SU-DHL-6 (cell line): Measurements from ENCODE around the gene SEMA5A.

ENCODE experiments used
- H2AFZ ChIP-seq: fragments of 200-600 bp; sonication (generic); 2 replicates; pipeline ENCODE4 v1.6.1; 2014; ENCODE audit warnings: low read depth, mild to moderate bottlenecking, moderate library complexity, mixed read lengths, antibody characterized with exemption, low read length; ENCODE audit not compliant: severe bottlenecking
- H3F3A ChIP-seq: fragments of 200-600 bp; shearing (Covaris generic); 2 replicates; pipeline ENCODE4 v1.6.0; 2016; ENCODE audit warnings: antibody characterized with exemption, mild to moderate bottlenecking; ENCODE audit not compliant: insufficient read depth
- H3K27ac ChIP-seq: fragments of 200-600 bp; sonication (generic); 2 replicates; pipeline ENCODE4 v1.5.1; 2016; ENCODE audit warnings: low read depth, mild to moderate bottlenecking, low read length, moderate library complexity, mixed read lengths
- H3K27me3 ChIP-seq: fragments of 200-600 bp; sonication (generic), shearing (Covaris generic); 2 replicates; pipeline ENCODE4 v1.6.0; 2014; ENCODE audit warnings: mild to moderate bottlenecking, low read length
- H3K36me3 ChIP-seq: fragments of 200-600 bp; sonication (generic); 2 replicates; pipeline ENCODE4 v1.6.1; 2014; ENCODE audit warnings: mild to moderate bottlenecking, low read length, mixed read lengths
- H3K4me2 ChIP-seq: fragments of 300-600, 200-600 bp; shearing (Covaris generic), sonication (generic); 2 replicates; pipeline ENCODE4 v1.6.0; 2014; ENCODE audit warnings: low read length, low read depth, mild to moderate bottlenecking; ENCODE audit not compliant: poor library complexity, severe bottlenecking
- H3K4me3 ChIP-seq: fragments of 200-600 bp; sonication (generic); 2 replicates; pipeline ENCODE4 v1.5.1; 2014; ENCODE audit warnings: antibody characterized with exemption, low read length, mild to moderate bottlenecking, mixed read lengths; ENCODE audit not compliant: insufficient read depth, poor library complexity, severe bottlenecking
- H3K79me2 ChIP-seq: fragments of 200-600 bp; sonication (generic); 2 replicates; pipeline ENCODE4 v1.6.1; 2014; ENCODE audit warnings: mild to moderate bottlenecking, low read length, moderate library complexity; ENCODE audit not compliant: insufficient read depth
- H3K9ac ChIP-seq: fragments of 200-600 bp; sonication (generic); 2 replicates; pipeline ENCODE4 v1.7.0; 2014; ENCODE audit warnings: mild to moderate bottlenecking, low read length
- H3K9me2 ChIP-seq: fragments of 200-600 bp; sonication (generic); replicated peaks from 2 replicates; pipeline ENCODE4 v1.6.1; 2014; ENCODE audit warnings: low read length; ENCODE audit not compliant: insufficient read depth
- H3K9me3 ChIP-seq: fragments of 200-600 bp; sonication (generic); 2 replicates; pipeline ENCODE4 v1.6.1; 2014; ENCODE audit warnings: low read length, mixed read lengths; ENCODE audit not compliant: insufficient read depth
- H4K20me1 ChIP-seq: fragments of 200-600 bp; sonication (generic); 2 replicates; pipeline ENCODE4 v1.6.1; 2014; ENCODE audit warnings: low read depth, mild to moderate bottlenecking, antibody characterized with exemption, low read length, moderate library complexity, mixed read lengths
- CTCF ChIP-seq: fragments of 200-600 bp; sonication (generic); IDR thresholded peaks from one replicate; pipeline ENCODE4 v1.5.1; 2017; ENCODE audit warnings: antibody characterized with exemption, mild to moderate bottlenecking, low read length, moderate library complexity; ENCODE audit not compliant: insufficient read depth, poor library complexity, severe bottlenecking
- EZH2phosphoT487 ChIP-seq: fragments of 200-600 bp; sonication (generic), shearing (Covaris generic); conservative IDR thresholded peaks from 2 replicates; pipeline ENCODE4 v1.6.1; 2018; ENCODE audit warnings: mild to moderate bottlenecking, antibody characterized with exemption, low read length, moderate library complexity, mixed read lengths

The SEMA5A gene

DNA sequence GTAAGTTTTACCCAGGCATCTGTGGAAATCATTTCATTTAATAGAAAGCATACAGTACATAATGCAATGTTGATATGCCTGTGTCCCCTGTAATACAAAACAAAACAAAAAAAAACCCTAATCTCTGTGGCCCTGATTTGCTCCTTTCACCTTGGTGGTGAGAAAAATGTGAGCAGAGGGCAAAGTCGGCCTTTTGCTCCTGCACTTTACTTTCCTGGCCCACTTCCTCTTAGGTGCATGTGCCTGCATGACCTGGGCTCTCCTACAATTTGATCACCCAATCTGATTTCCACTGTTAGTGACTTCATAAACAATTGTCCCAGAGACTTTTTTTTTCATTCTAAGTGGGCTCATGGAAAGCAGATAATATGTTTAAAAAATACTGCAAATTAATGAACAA is 424.3 kb downstream of the SEMA5A start:
- Histone ChIP-seq H4K20me1 (no peaks in the 10 kb centered on the region), H3K79me2 (no peaks in the 10 kb centered on the region), H3K4me3 (no peak overlapping the region), H2AFZ (no peak overlapping the region), H3K36me3 (no peaks in the 10 kb centered on the region), H3K27ac (no peak overlapping the region), H3K9ac (no peak overlapping the region), H3K9me3 (no peaks in the 10 kb centered on the region), H3F3A (no peaks in the 10 kb centered on the region), H3K27me3 (no peaks in the 10 kb centered on the region), H3K9me2 (no peaks in the 10 kb centered on the region), H3K4me2 (no peak overlapping the region)
- no peak for TF ChIP-seq CTCF
- TF ChIP-seq EZH2phosphoT487, result no peak

DNA sequence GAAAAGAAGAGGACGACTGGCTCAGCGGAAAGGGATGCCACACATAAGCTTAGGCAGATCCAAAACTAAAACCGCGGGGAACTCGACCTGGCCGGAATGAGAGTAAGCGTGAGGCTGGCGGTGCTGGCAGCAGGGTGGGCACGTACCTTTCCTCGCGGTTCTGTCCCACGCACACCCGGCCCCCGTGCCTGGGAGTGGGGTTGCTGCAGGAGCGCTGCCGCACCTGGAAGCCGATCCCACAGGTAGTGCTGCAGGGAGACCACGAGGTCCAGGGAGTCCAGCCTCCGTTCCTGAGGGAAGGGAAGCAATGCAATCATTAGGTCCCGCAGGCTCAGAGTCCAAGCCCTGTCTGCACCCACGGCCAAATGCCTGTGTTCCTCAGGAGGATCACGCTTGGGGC is 427.0 kb downstream of the SEMA5A start:
- no peak overlapping the region for H3K4me2 ChIP-seq
- no peak overlapping the region for H3K4me3 ChIP-seq
- H3F3A ChIP-seq, result no peaks in the 10 kb centered on the region
- no peak overlapping the region for H2AFZ ChIP-seq
- no peak overlapping the region for H3K9ac ChIP-seq
- H4K20me1 ChIP-seq, result no peaks in the 10 kb centered on the region
- H3K79me2 ChIP-seq, result no peaks in the 10 kb centered on the region
- H3K36me3 ChIP-seq, result no peaks in the 10 kb centered on the region
- no peak overlapping the region for H3K27ac ChIP-seq
- H3K9me3 ChIP-seq, result no peaks in the 10 kb centered on the region
- H3K27me3 ChIP-seq, result no peaks in the 10 kb centered on the region
- TF ChIP-seq EZH2phosphoT487 (no peak), CTCF (no peak)
- no peaks in the 10 kb centered on the region for H3K9me2 ChIP-seq

GRCh38 chr5:9115093-9115492 is 430.8 kb downstream of the SEMA5A start:
- Histone ChIP-seq H3K36me3 (no peaks in the 10 kb centered on the region), H3K9ac (no peak overlapping the region), H3K27ac (no peak overlapping the region), H2AFZ (no peak overlapping the region), H3K79me2 (no peaks in the 10 kb centered on the region), H3K27me3 (no peaks in the 10 kb centered on the region), H3K9me2 (no peaks in the 10 kb centered on the region), H3K4me3 (no peak overlapping the region), H4K20me1 (no peaks in the 10 kb centered on the region), H3F3A (no peaks in the 10 kb centered on the region), H3K4me2 (no peak overlapping the region), H3K9me3 (no peaks in the 10 kb centered on the region)
- TF ChIP-seq EZH2phosphoT487, result no peak
- TF ChIP-seq CTCF, result no peak
